ENCODE results near the gene IL20.
A peak's percentile ranks its signal among the peaks of the same experiment; 100 is the strongest.

The IL20 gene

GRCh38 chr1:206905295-206906164, 40.1 kb downstream of the IL20 start:
- no peaks in the 10 kb centered on the region for H3K9me3 ChIP-seq (ENCODE audit: control insufficient read depth, low read length)
- no peaks in the 10 kb centered on the region for H3K4me1 ChIP-seq
- no peaks in the 10 kb centered on the region for H3K79me2 ChIP-seq
- H3K27ac ChIP-seq: no peak overlapping the region
- H3K4me3 ChIP-seq (ENCODE audit: low read depth, low read length): no peak overlapping the region
- no peaks in the 10 kb centered on the region for H3K27me3 ChIP-seq (ENCODE audit: control insufficient read depth, insufficient read depth, low read length)
- no peak overlapping the region for H3K9ac ChIP-seq
- H2AFZ ChIP-seq: no peak overlapping the region
- no peaks in the 10 kb centered on the region for H3K36me3 ChIP-seq (ENCODE audit: control insufficient read depth, insufficient read depth, low read length)
- no peak overlapping the region for H3K4me2 ChIP-seq (ENCODE audit: low read length)
- TF ChIP-seq CTCF (IDR thresholded peaks at IDR 0.05): no peak

GRCh38 chr1:206907304-206907991, 42.0 kb downstream of the IL20 start:
- peak; percentile 11 for TF ChIP-seq CTCF (IDR thresholded peaks at IDR 0.05)
- Histone ChIP-seq H3K4me1 (no peaks in the 10 kb centered on the region), H3K27me3 (ENCODE audit: control insufficient read depth, insufficient read depth, low read length) (no peaks in the 10 kb centered on the region), H3K9ac (no peak overlapping the region), H3K79me2 (no peaks in the 10 kb centered on the region), H3K27ac (no peak overlapping the region), H3K36me3 (ENCODE audit: control insufficient read depth, insufficient read depth, low read length) (no peaks in the 10 kb centered on the region), H3K4me2 (ENCODE audit: low read length) (no peak overlapping the region), H3K9me3 (ENCODE audit: control insufficient read depth, low read length) (no peaks in the 10 kb centered on the region), H2AFZ (no peak overlapping the region), H3K4me3 (ENCODE audit: low read depth, low read length) (no peak overlapping the region)

- no peak for TF ChIP-seq CTCF (IDR thresholded peaks at IDR 0.05)
- H2AFZ ChIP-seq: no peak overlapping the region
- no peak overlapping the region for H3K9ac ChIP-seq
- no peak overlapping the region for H3K27ac ChIP-seq
- no peak overlapping the region for H3K4me3 ChIP-seq (ENCODE audit: low read depth, low read length)
- no peaks in the 10 kb centered on the region for H3K9me3 ChIP-seq (ENCODE audit: control insufficient read depth, low read length)
- no peaks in the 10 kb centered on the region for H3K36me3 ChIP-seq (ENCODE audit: control insufficient read depth, insufficient read depth, low read length)
- no peaks in the 10 kb centered on the region for H3K79me2 ChIP-seq
- no peak overlapping the region for H3K4me2 ChIP-seq (ENCODE audit: low read length)
- no peaks in the 10 kb centered on the region for H3K27me3 ChIP-seq (ENCODE audit: control insufficient read depth, insufficient read depth, low read length)
- H3K4me1 ChIP-seq: no peaks in the 10 kb centered on the region
Observed at GRCh38 chr1:206908038-206908437, 42.6 kb downstream of the IL20 start.

GRCh38 chr1:206909161-206909882, 43.9 kb downstream of the IL20 start:
- no peaks in the 10 kb centered on the region for H3K27me3 ChIP-seq (ENCODE audit: control insufficient read depth, insufficient read depth, low read length)
- peak overlapping the region; percentile 52 for H3K4me3 ChIP-seq (ENCODE audit: low read depth, low read length)
- no peak overlapping the region for H3K9ac ChIP-seq
- H2AFZ ChIP-seq: peak overlapping the region; percentile 83
- H3K27ac ChIP-seq: peak overlapping the region; percentile 36
- H3K36me3 ChIP-seq (ENCODE audit: control insufficient read depth, insufficient read depth, low read length): no peaks in the 10 kb centered on the region
- peak overlapping the region; percentile 50 for H3K4me2 ChIP-seq (ENCODE audit: low read length)
- no peaks in the 10 kb centered on the region for H3K9me3 ChIP-seq (ENCODE audit: control insufficient read depth, low read length)
- no peaks in the 10 kb centered on the region for H3K79me2 ChIP-seq
- no peak for TF ChIP-seq CTCF (IDR thresholded peaks at IDR 0.05)
- no peaks in the 10 kb centered on the region for H3K4me1 ChIP-seq
